Suppressor macrophage treated with lipopolysaccharide for 4 hours (primary cell): ENCODE measurements around the gene NUDT14.

Experiments
- DNase-seq: peaks from one replicate; pipeline ENCODE4 v3.0.0-alpha.2; 2020

NUDT14 gene

DNA sequence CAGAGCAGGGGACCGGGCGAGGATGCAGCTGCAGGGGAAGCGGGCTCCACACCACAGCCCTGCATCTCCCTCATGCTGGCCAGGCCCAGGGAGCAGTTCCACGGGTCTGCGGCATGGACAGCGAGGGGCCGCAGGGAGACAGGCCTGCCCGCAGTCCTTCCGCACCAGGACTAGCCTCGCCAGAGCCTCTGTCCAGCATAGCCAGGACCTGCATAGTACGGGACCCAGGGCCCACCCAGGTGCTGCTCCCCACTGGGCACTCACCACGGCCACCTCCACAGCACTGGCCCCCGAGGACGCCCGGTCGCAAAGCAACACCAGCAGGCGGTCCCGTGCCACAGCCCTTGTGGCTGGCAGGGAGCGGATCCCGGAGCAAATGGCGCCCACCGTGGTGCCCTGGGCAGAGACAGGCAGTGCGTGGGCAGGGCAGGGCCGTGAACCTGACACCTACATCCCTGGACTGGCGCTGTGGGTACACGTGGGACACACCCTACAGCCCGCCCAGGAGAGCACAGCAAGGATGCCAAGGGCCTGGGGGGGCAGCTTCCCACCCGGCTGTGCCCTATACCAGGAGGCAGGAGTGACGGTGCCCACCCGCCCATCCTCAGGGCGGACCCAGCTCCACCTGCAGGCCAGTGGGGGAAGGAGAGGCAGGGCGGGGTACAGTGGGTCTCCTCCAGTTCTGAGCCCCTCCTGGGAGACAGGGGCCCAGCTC, 36.3 kb downstream of the NUDT14 start:
- no peak for DNase-seq

GRCh38 chr14:105144026-105144665, 37.0 kb downstream of the NUDT14 start:
- no peak for DNase-seq

- DNase-seq, result no peak
These were observed 37.6 kb downstream of the NUDT14 start for GRCh38 chr14:105143451-105144025.

GRCh38 chr14:105142651-105143450, 38.3 kb downstream of the NUDT14 start:
- no peak for DNase-seq

- DNase-seq, result no peak
These were observed 39.4 kb downstream of the NUDT14 start for GRCh38 chr14:105141486-105142281.

DNA sequence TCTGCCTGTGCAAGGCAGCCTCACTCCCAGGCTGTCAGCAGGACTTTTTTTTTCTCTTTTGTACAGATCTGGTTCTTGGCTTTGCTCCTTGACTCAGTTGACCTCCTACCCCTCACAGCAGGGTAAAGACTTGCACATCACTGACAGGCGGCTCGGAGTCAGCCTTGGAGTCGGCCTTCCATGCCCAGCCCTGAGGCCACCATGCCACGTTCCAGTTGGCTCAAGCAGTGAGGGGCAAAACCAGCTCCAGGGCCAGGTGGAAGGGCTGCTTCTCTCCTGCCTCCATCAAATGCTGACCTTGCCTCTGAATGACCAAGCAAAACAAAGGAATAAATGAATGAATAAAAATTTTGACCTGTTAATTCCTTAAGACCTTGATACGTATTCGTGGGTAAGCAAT, 40.1 kb downstream of the NUDT14 start:
- no peak for DNase-seq

- DNase-seq, result no peak
These were observed 40.5 kb downstream of the NUDT14 start for GRCh38 chr14:105140581-105140980.

- DNase-seq, result no peak
These were observed 41.3 kb downstream of the NUDT14 start for GRCh38 chr14:105139831-105140239.

DNA sequence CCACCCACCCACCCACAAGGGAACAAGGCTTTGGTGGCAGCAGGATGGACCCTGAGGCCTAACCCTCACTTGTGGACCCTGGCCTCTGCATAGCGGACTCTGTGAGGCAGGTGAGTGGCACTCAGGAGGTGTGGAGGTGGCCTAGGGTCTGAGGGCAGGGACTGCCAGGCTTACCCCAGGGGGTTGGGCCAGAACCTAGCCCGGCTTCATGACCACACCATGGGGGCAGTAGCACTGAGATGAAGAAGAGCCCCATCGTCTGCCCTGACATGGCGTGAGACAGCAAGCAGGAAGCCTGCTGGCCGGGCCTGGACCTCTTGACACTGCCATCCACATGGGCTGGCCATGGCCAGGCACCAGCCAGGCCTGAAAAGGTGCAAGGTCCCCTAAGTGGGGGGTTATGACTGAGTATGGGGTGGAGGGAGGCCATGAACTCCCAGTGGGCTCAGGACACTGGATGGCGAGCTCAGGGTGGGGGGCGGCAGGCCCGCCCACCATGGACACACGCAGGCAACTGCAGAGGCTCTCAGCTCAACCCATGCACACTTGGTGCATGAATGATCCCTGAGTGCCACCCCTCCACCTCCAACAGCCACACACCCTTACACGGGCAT, 41.8 kb downstream of the NUDT14 start:
- no peak for DNase-seq

- no peak for DNase-seq
These were observed 42.5 kb downstream of the NUDT14 start for GRCh38 chr14:105138551-105139111.

GRCh38 chr14:105138021-105138541, 43.0 kb downstream of the NUDT14 start:
- no peak for DNase-seq

GRCh38 chr14:105137481-105138020, 43.6 kb downstream of the NUDT14 start:
- no peak for DNase-seq

- DNase-seq, result no peak
These were observed 44.5 kb downstream of the NUDT14 start for GRCh38 chr14:105136401-105137322.

GRCh38 chr14:105135700-105136395, 45.3 kb downstream of the NUDT14 start:
- no peak for DNase-seq

GRCh38 chr14:105132921-105133654, 48.0 kb downstream of the NUDT14 start:
- no peak for DNase-seq

- no peak for DNase-seq
These were observed 49.9 kb downstream of the NUDT14 start for GRCh38 chr14:105131241-105131640.

GRCh38 chr14:105128059-105128458, 53.1 kb downstream of the NUDT14 start:
- DNase-seq, result no peak

GRCh38 chr14:105126981-105127329, 54.2 kb downstream of the NUDT14 start:
- DNase-seq, result no peak
